Colonic mucosa (tissue), 4 donors: ENCODE measurements around the gene EFCAB12. TPM values are rescaled to one million over a fixed set of nuclear protein-coding genes. Genes with fewer than 3 reads are reported as not detected.
"Not testable (repeated sequence)": the region's sequence is repeated elsewhere in the genome, so short reads cannot be mapped to it uniquely, and the experiment has no call there.

ENCODE experiments used
- DNase-seq: peaks from one replicate; pipeline ENCODE4 v3.0.0-alpha.2; 2020
- H3K27ac ChIP-seq: fragments of 200-600 bp; one replicate; pipeline ENCODE4 v1.8.0; 2021
- H3K27me3 ChIP-seq: fragments of 200-600 bp; one replicate; pipeline ENCODE4 v1.8.0; 2021
- H3K36me3 ChIP-seq: fragments of 200-600 bp; one replicate; pipeline ENCODE4 v1.8.0; 2021
- H3K4me1 ChIP-seq: fragments of 200-600 bp; one replicate; pipeline ENCODE4 v1.8.0; 2021; ENCODE audit warnings: mild to moderate bottlenecking
- H3K4me3 ChIP-seq: fragments of 200-600 bp; one replicate; pipeline ENCODE4 v1.8.0; 2021
- H3K9ac ChIP-seq, 2 donors: one replicate each; pipeline ENCODE4 v1.7.0; 2013; ENCODE audit warnings: control low read depth in 2 of 2, low read depth in 2 of 2, low read length in 2 of 2
- H3K9me3 ChIP-seq: fragments of 200-600 bp; one replicate; pipeline ENCODE4 v1.8.0; 2021
- CTCF ChIP-seq: fragments of 200-600 bp; IDR thresholded peaks from one replicate; pipeline ENCODE4 v1.8.0; 2022; ENCODE audit warnings: antibody characterized with exemption, mild to moderate bottlenecking
- intact Hi-C: fragments of 100-400 bp; cut with DNase I; formaldehyde crosslinking; loops from one replicate; pipeline ENCODE4 v1.14.1; 2022
- total RNA-seq, 2 donors: library from RNA; stranded (reverse); fragmentation: NEBNext Ultra II Directional in 1 of 2; extraction: Animal tissue kit (Norgen Biotek cat#: 25700) in 1 of 2; gene quantifications; one replicate each; pipeline ENCODE4 v1.2.1, GENCODE V29; 2021
- donor health status: healthy.
- donor health status: DM: no; HTN: no; CAD: no.
- donor health status: DM: no; HTN: no; CAD: no.

The EFCAB12 gene
- total RNA-seq, 2 donors from 2014 or later = 0.16 to 0.47 TPM

GRCh38 chr3:129415830-129416229, 12.6 kb downstream of the EFCAB12 start:
- no peaks in the 10 kb centered on the region for H3K36me3 ChIP-seq
- H3K27me3 ChIP-seq = no peaks in the 10 kb centered on the region
- H3K9ac ChIP-seq = no peak overlapping the region
- TF ChIP-seq CTCF = no peak
- H3K4me1 ChIP-seq = no peaks in the 10 kb centered on the region
- no peak for DNase-seq
- H3K4me3 ChIP-seq = no peak overlapping the region
- H3K9me3 ChIP-seq = no peaks in the 10 kb centered on the region
- H3K27ac ChIP-seq = no peak overlapping the region
- intact Hi-C loops = no loop called here

- intact Hi-C loops = no loop called here
- no peak for DNase-seq
- no peaks in the 10 kb centered on the region for H3K9me3 ChIP-seq
- no peaks in the 10 kb centered on the region for H3K27me3 ChIP-seq
- H3K4me3 ChIP-seq = no peak overlapping the region
- H3K9ac ChIP-seq = no peak overlapping the region
- H3K36me3 ChIP-seq = no peaks in the 10 kb centered on the region
- no peaks in the 10 kb centered on the region for H3K4me1 ChIP-seq
- no peak overlapping the region for H3K27ac ChIP-seq
- no peak for TF ChIP-seq CTCF
These were observed 13.1 kb downstream of the EFCAB12 start for GRCh38 chr3:129415378-129415777.

GRCh38 chr3:129413687-129414506, 14.5 kb downstream of the EFCAB12 start:
- no peaks in the 10 kb centered on the region for H3K36me3 ChIP-seq
- H3K9ac ChIP-seq = no peak overlapping the region
- intact Hi-C loops = no loop called here
- H3K4me1 ChIP-seq = no peaks in the 10 kb centered on the region
- no peak for DNase-seq
- TF ChIP-seq CTCF = no peak
- no peak overlapping the region for H3K27ac ChIP-seq
- no peaks in the 10 kb centered on the region for H3K27me3 ChIP-seq
- H3K4me3 ChIP-seq = no peak overlapping the region
- H3K9me3 ChIP-seq = no peaks in the 10 kb centered on the region

- H3K9me3 ChIP-seq, intact Hi-C loops, DNase-seq, H3K27me3 ChIP-seq, H3K9ac ChIP-seq, H3K36me3 ChIP-seq, H3K4me3 ChIP-seq, H3K4me1 ChIP-seq, H3K27ac ChIP-seq: not testable (repeated sequence)
These were observed 15.2 kb downstream of the EFCAB12 start for GRCh38 chr3:129413238-129413637.

GRCh38 chr3:129412542-129413198, 15.8 kb downstream of the EFCAB12 start:
- no peak overlapping the region for H3K27ac ChIP-seq
- DNase-seq = no peak
- intact Hi-C loops = no loop called here
- TF ChIP-seq CTCF = no peak
- H3K4me1 ChIP-seq = no peaks in the 10 kb centered on the region
- no peak overlapping the region for H3K4me3 ChIP-seq
- H3K27me3 ChIP-seq = no peaks in the 10 kb centered on the region
- no peak overlapping the region for H3K9ac ChIP-seq
- H3K36me3 ChIP-seq = no peaks in the 10 kb centered on the region
- no peaks in the 10 kb centered on the region for H3K9me3 ChIP-seq

GRCh38 chr3:129410971-129411370, 17.5 kb downstream of the EFCAB12 start:
- H3K27me3 ChIP-seq = no peaks in the 10 kb centered on the region
- intact Hi-C loops = no loop called here
- no peak overlapping the region for H3K4me3 ChIP-seq
- no peak overlapping the region for H3K9ac ChIP-seq
- no peaks in the 10 kb centered on the region for H3K36me3 ChIP-seq
- TF ChIP-seq CTCF = no peak
- H3K4me1 ChIP-seq = no peaks in the 10 kb centered on the region
- H3K27ac ChIP-seq = no peak overlapping the region
- no peak for DNase-seq
- no peaks in the 10 kb centered on the region for H3K9me3 ChIP-seq
